ENCODE results near the gene TUBD1. TPM values are rescaled to one million over a fixed set of nuclear protein-coding genes. Genes with fewer than 3 reads are reported as not detected.

Gene TUBD1
- total and polyA plus RNA-seq, 4 donors, result 2.1 to 12.7 (median 6.0) TPM

- H3K27ac ChIP-seq (ENCODE audit: low read depth in 1 of 2, low read length in 2 of 2), result no peak overlapping the region
- no peak for TF ChIP-seq REST (IDR thresholded peaks at IDR 0.05)
- TF ChIP-seq RAD21 (IDR thresholded peaks at IDR 0.05), result no peak
- TF ChIP-seq YY1 (IDR thresholded peaks at IDR 0.05), result no peak
- TF ChIP-seq ATF3 (IDR thresholded peaks at IDR 0.05), result no peak
- TF ChIP-seq HNF4G (IDR thresholded peaks at IDR 0.05), result no peak
- TF ChIP-seq ZBTB33 (IDR thresholded peaks at IDR 0.05), result no peak
- TF ChIP-seq JUND (IDR thresholded peaks at IDR 0.05), result no peak
- TF ChIP-seq NR2F2 (IDR thresholded peaks at IDR 0.05), result no peak
- WGBS, result 98% methylated on average over 8 of the region's 8 CpGs
- peaks cover 0 to 8% (median 7%) of the 10 kb centered on the region in 4 donors for H3K4me1 ChIP-seq (ENCODE audit: control insufficient read depth in 4 of 4, insufficient read depth in 4 of 4, low read length in 3 of 4)
- H3K9ac ChIP-seq (ENCODE audit: low read depth in 1 of 2, low read length in 2 of 2), result no peak overlapping the region
- no peaks in the 10 kb centered on the region for H3K27me3 ChIP-seq (ENCODE audit: control insufficient read depth in 4 of 4, insufficient read depth in 4 of 4, low read length in 3 of 4)
- no peak for DNase-seq (ENCODE audit: low spot score)
- no peak overlapping the region for H3K4me3 ChIP-seq (ENCODE audit: low read depth in 1 of 3, low read length in 3 of 3)
- H3K9me3 ChIP-seq (ENCODE audit: control insufficient read depth in 4 of 4, low read length in 3 of 4), result no peaks in the 10 kb centered on the region
- peaks cover 6 to 22% (median 15%) of the 10 kb centered on the region in 4 donors for H3K36me3 ChIP-seq (ENCODE audit: control insufficient read depth in 4 of 4, insufficient read depth in 3 of 4, low read depth in 1 of 4, low read length in 3 of 4)
Observed at GRCh38 chr17:59888145-59888750, 4.5 kb downstream of the TUBD1 start.

- H3K9ac ChIP-seq (ENCODE audit: low read depth in 1 of 2, low read length in 2 of 2), result no peak overlapping the region
- no peak overlapping the region for H3K4me3 ChIP-seq (ENCODE audit: low read depth in 1 of 3, low read length in 3 of 3)
- WGBS, result 98% methylated on average over 9 of the region's 9 CpGs
- DNase-seq (ENCODE audit: low spot score), result no peak
- H3K9me3 ChIP-seq (ENCODE audit: control insufficient read depth in 4 of 4, low read length in 3 of 4), result no peaks in the 10 kb centered on the region
- TF ChIP-seq CTCF (IDR thresholded peaks at IDR 0.05; ENCODE audit: low read depth, low read length, missing input control), result no peak
- TF ChIP-seq JUND (IDR thresholded peaks at IDR 0.05), result no peak
- no peak for TF ChIP-seq RAD21 (IDR thresholded peaks at IDR 0.05)
- H3K36me3 ChIP-seq (ENCODE audit: control insufficient read depth in 4 of 4, insufficient read depth in 3 of 4, low read depth in 1 of 4, low read length in 3 of 4), result peaks cover 7 to 26% (median 18%) of the 10 kb centered on the region in 4 donors
- no peaks in the 10 kb centered on the region for H3K4me1 ChIP-seq (ENCODE audit: control insufficient read depth in 4 of 4, insufficient read depth in 4 of 4, low read length in 3 of 4)
- H3K27ac ChIP-seq (ENCODE audit: low read depth in 1 of 2, low read length in 2 of 2), result no peak overlapping the region
- H3K27me3 ChIP-seq (ENCODE audit: control insufficient read depth in 4 of 4, insufficient read depth in 4 of 4, low read length in 3 of 4), result no peaks in the 10 kb centered on the region
Observed at GRCh38 chr17:59884861-59885260, 7.9 kb downstream of the TUBD1 start.

Data from liver (tissue), 9 donors.